Activated T-cell treated with anti-CD3 and anti-CD28 coated beads, Interleukin-2, amount 50 U/mL, for 72 hours (primary cell): Measurements from ENCODE around the gene ERMARD. TPM values are rescaled to one million over a fixed set of nuclear protein-coding genes. Genes with fewer than 3 reads are reported as not detected.
A peak's percentile ranks its signal among the peaks of the same experiment; 100 is the strongest.

Source experiments
- ATAC-seq, 2 donors: fragments of 150-1000 bp; cut with Tn5 transposase; replicated peaks in 1 of 2; 2 replicates each; pipeline ENCODE4 v1.10.0; 2021; ENCODE audit warnings: moderate library complexity in 2 of 2, mild to moderate bottlenecking in 1 of 2
- DNase-seq, 2 donors: peaks; one replicate each; pipeline ENCODE4 v3.0.0; 2021 to 2022; ENCODE audit warnings: mixed read lengths in 1 of 2
- H3K27ac Mint-ChIP-seq: one replicate; pipeline ENCODE4 v1.8.0; 2022; ENCODE audit warnings: mild to moderate bottlenecking, moderate library complexity, mixed read lengths
- H3K27me3 Mint-ChIP-seq: one replicate; pipeline ENCODE4 v1.8.0; 2022; ENCODE audit warnings: low read depth, mixed read lengths
- H3K36me3 Mint-ChIP-seq, 2 donors: one replicate each; pipeline ENCODE4 v1.8.0; 2022; ENCODE audit warnings: mixed read lengths in 2 of 2, mild to moderate bottlenecking in 1 of 2; ENCODE audit not compliant: insufficient read depth in 2 of 2
- H3K4me1 Mint-ChIP-seq: one replicate; pipeline ENCODE4 v1.8.0; 2022; ENCODE audit warnings: low read depth, mixed read lengths
- H3K4me3 Mint-ChIP-seq, 2 donors: one replicate each; pipeline ENCODE4 v1.8.0; 2022; ENCODE audit warnings: mild to moderate bottlenecking in 2 of 2, mixed read lengths in 2 of 2, moderate library complexity in 2 of 2
- H3K9me3 Mint-ChIP-seq, 2 donors: one replicate each; pipeline ENCODE4 v1.8.0; 2022; ENCODE audit warnings: mixed read lengths in 2 of 2
- total RNA-seq, 2 donors: library from RNA; stranded (reverse); gene quantifications; one replicate each; pipeline ENCODE4 v1.2.3, GENCODE V29; 2022

The ERMARD gene
- total RNA-seq: 10 to 100 TPM; 30.5 to 37.9 TPM

- H3K4me3 Mint-ChIP-seq: peak within 1 kb of the TSS; percentile 94 to 96
- peak within 1 kb of the TSS; percentile 97 for H3K27ac Mint-ChIP-seq
- no peaks in the 10 kb centered on the region for H3K27me3 Mint-ChIP-seq
- peak; percentile 98 for ATAC-seq
- peaks cover 34% of the 10 kb centered on the region for H3K4me1 Mint-ChIP-seq
- peaks cover 0 to 2% of the 10 kb centered on the region in 2 donors for H3K9me3 Mint-ChIP-seq
- peaks cover 4 to 16% of the 10 kb centered on the region in 2 donors for H3K36me3 Mint-ChIP-seq
- DNase-seq: peak; percentile 95 to 96
These were observed at the start of gene ERMARD, which contains the start of gene DYNLT2 for GRCh38 chr6:169751242-169752073. Gene ERMARD, plus strand, starts transcription at chr6:169751622. Its CDS starts 36 bp downstream, at chr6:169751658. Gene DYNLT2, minus strand, starts transcription at chr6:169751572. Its CDS starts 114 bp downstream, at chr6:169751458.

DNA sequence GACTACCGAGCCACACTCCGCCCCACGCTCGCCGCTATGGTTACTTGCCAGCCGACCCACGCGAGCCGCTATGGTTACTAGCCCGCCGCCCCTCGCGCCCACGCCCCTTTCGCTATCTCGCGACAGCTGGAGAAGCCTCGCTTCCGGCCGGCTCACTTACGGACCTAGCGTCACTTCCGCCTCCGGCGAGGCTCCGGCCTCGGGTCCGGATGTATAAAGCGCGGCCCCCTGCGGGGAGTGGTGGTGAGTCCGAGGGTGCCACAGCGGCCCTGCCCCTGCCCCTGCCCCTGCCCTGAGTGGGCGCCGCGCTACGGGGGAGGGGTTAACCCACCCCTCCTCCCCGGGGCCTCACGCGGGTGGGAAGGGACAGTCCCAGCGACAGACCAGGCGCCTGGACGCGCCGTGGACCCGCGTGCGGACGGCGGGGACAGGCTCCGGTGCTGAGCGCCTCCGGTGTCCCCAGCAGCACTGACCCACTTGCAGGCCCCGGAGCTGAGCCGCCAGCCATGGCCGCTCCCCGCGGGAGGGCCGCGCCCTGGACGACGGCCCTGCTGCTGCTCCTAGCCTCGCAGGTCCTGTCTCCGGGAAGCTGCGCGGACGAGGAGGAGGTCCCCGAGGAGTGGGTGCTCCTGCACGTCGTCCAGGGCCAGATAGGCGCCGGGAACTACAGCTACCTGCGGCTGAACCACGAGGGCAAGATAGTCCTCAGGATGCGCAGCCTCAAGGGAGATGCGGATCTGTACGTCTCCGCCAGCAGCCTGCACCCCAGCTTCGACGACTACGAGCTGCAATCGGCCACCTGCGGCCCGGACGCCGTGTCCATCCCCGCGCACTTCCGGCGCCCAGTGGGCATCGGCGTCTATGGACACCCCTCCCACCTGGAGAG, 49.2 kb upstream of the ERMARD start, which contains the start of the genes C6orf120 and WDR27:
TSS of gene C6orf120 (plus strand) at position 173 of the 886 bp plus-strand sequence. CDS start at position 507, 334 bp downstream.
TSS of gene WDR27 (minus strand) at position 76 of the 886 bp plus-strand sequence. CDS start 13,024 bp downstream, outside the sequence.
- Mint-ChIP-seq H3K27me3 (no peaks in the 10 kb centered on the region), H3K4me3 (peak within 1 kb of the TSS; percentile 89 to 97), H3K9me3 (no peaks in the 10 kb centered on the region), H3K4me1 (peaks cover 61% of the 10 kb centered on the region), H3K27ac (peak within 1 kb of the TSS; percentile 95), H3K36me3 (peaks cover 4 to 10% of the 10 kb centered on the region in 2 donors)
- ATAC-seq: peak; percentile 94 to 95
- peak; percentile 98 to 99 for DNase-seq

DNA sequence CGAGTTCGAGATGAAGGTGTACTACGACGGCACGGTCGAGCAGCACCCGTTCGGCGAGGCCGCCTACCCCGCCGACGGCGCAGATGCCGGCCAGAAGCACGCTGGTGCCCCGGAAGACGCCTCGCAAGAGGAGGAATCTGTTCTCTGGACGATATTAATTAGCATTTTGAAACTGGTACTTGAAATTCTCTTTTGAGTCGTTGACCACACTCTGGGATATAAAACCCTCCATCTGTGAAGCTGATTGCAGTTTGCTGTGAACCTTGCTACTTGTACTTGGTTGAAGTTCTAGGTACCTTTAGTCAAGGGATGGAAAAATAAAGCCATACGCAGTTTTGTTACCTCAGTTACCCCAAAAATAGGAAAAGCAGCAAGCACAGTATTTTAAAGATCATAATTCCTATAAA, 48.6 kb upstream of the ERMARD start:
- Mint-ChIP-seq H3K9me3 (no peaks in the 10 kb centered on the region), H3K27ac (peak overlapping the region; percentile 95), H3K4me3 (peak overlapping the region; percentile 89 to 97), H3K27me3 (no peaks in the 10 kb centered on the region), H3K36me3 (peaks cover 4 to 10% of the 10 kb centered on the region in 2 donors), H3K4me1 (peaks cover 61% of the 10 kb centered on the region)
- DNase-seq: no peak
- ATAC-seq: peak in 1 of 2 donors; percentile 4

GRCh38 chr6:169707772-169708171, 43.6 kb upstream of the ERMARD start:
- Mint-ChIP-seq H3K27me3 (no peaks in the 10 kb centered on the region), H3K4me1 (peaks cover 49% of the 10 kb centered on the region), H3K27ac (peak overlapping the region; percentile 58), H3K36me3 (peaks cover 3 to 15% of the 10 kb centered on the region in 2 donors), H3K9me3 (no peaks in the 10 kb centered on the region), H3K4me3 (no peak overlapping the region)
- DNase-seq (no peak), ATAC-seq (no peak)

DNA sequence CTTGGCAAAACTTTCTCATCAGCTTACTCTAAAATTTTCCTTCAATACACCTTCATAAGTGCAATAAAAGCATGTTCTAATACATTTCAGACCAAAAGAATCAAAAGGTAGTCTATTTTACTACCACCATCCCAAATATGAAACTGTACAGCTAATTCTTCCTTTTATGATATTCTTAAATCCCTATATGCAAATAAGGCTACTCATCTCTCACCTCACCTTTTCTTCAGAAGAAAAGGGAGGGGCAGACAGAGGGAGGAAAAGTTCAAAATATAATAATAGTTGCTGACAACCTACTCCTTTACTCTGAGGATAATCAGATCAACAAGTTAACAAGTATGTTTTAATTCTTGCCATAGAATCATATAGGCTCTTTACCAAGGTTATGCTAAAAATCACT, 42.1 kb upstream of the ERMARD start:
- H3K27me3 Mint-ChIP-seq: no peaks in the 10 kb centered on the region
- H3K4me3 Mint-ChIP-seq: no peak overlapping the region
- no peaks in the 10 kb centered on the region for H3K9me3 Mint-ChIP-seq
- peaks cover under 1 to 20% of the 10 kb centered on the region in 2 donors for H3K36me3 Mint-ChIP-seq
- H3K27ac Mint-ChIP-seq: peak overlapping the region; percentile 71
- ATAC-seq: no peak
- peaks cover 45% of the 10 kb centered on the region for H3K4me1 Mint-ChIP-seq
- no peak for DNase-seq

DNA sequence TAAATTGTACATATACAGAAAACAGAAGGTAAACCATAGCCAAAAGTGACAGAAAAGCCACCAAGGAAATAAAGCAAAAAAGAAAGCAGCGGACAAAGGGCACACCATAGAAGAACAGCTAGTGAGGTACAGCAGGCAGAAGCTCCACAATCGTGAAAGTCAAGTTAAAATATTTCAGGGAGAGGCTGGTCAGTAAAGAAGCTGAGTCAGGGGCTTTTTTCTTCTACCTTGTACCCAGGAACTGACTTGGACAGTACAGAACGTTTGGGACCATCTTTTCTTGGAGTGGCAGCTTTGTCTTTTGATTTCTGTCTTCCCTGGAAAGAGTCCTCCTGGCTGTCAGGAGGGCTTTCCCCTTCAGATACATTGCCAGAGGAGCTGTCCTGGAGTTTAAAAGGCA, 41.4 kb upstream of the ERMARD start:
- Mint-ChIP-seq H3K27me3 (no peaks in the 10 kb centered on the region), H3K27ac (peak overlapping the region; percentile 71), H3K9me3 (no peaks in the 10 kb centered on the region), H3K4me1 (peaks cover 39% of the 10 kb centered on the region), H3K4me3 (no peak overlapping the region), H3K36me3 (peaks cover 1 to 20% of the 10 kb centered on the region in 2 donors)
- DNase-seq (no peak), ATAC-seq (no peak)

DNA sequence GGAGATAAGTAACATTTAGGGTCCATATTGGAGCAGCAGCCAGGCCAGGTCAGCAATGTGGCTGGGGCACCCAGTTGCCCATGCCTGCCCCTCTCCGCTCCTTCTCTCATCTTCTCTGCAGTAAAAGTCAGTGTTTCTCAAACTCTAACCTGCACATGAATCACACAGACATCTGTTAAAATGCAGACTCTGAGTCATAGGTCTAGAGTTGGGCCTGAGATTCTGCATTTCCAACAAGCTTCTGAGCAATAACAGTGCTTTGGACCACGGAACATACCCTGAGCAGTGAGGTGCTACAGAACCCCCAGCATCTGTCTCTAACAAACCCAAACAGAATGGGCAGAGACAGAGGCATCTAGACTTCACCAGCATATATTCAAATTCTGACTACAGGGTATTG, 37.2 kb upstream of the ERMARD start:
- Mint-ChIP-seq H3K27ac (no peak overlapping the region), H3K4me3 (no peak overlapping the region), H3K4me1 (peaks cover 18% of the 10 kb centered on the region), H3K27me3 (no peaks in the 10 kb centered on the region), H3K9me3 (no peaks in the 10 kb centered on the region), H3K36me3 (peaks cover 5 to 35% of the 10 kb centered on the region in 2 donors)
- peak; percentile 83 to 87 for ATAC-seq
- no peak for DNase-seq

DNA sequence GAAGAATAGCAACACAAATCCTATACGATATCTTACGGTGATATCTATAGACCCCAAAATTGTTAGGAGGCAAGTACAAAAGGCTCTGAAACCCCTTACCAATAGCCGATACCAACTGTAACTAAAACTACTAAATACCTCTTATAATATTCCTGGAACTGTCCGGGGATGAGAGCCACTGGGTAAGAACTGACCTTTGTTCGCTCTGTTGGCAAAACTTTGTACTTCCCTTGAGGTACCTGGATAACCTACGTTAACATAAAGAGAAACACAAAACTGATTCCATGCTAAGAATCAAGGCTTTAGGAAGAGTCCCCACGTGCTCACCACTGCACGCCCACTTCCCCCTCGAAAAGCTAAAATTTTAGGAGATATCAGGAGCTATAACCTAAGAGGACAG, 36.8 kb upstream of the ERMARD start:
- no peak for ATAC-seq
- Mint-ChIP-seq H3K9me3 (no peaks in the 10 kb centered on the region), H3K4me3 (no peak overlapping the region), H3K4me1 (peaks cover 18% of the 10 kb centered on the region), H3K27ac (no peak overlapping the region), H3K36me3 (peaks cover 5 to 38% of the 10 kb centered on the region in 2 donors), H3K27me3 (no peaks in the 10 kb centered on the region)
- DNase-seq: no peak

DNA sequence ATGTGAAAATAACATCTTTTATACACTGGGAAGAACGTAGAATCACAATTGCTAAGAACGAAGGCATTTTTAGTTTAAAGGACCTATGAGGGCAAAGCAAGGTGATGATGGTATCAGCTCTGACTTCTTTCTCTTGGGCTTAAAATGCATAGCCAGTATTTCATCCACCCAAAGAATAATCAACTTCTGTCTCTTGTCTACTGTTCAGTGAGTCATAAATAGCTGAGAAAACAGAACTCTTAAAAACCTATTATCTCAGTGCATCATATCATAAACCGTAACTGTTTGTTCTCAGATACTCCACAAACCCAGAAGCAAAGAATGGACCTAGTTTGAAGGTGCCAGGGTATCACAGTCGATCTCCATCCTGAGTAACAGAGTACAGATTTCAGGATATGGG, 32.3 kb upstream of the ERMARD start:
- DNase-seq: no peak
- H3K36me3 Mint-ChIP-seq: peaks cover 8 to 34% of the 10 kb centered on the region in 2 donors
- no peak for ATAC-seq
- H3K27ac Mint-ChIP-seq: peak overlapping the region; percentile 79
- H3K4me3 Mint-ChIP-seq: peak overlapping the region in 1 of 2 donors; percentile 49
- peaks cover 36% of the 10 kb centered on the region for H3K4me1 Mint-ChIP-seq
- H3K27me3 Mint-ChIP-seq: no peaks in the 10 kb centered on the region
- no peaks in the 10 kb centered on the region for H3K9me3 Mint-ChIP-seq

- Mint-ChIP-seq H3K27ac (peak overlapping the region; percentile 52), H3K4me3 (peak overlapping the region in 1 of 2 donors; percentile 54), H3K9me3 (no peaks in the 10 kb centered on the region), H3K4me1 (peaks cover 36% of the 10 kb centered on the region), H3K27me3 (no peaks in the 10 kb centered on the region), H3K36me3 (peaks cover 6 to 28% of the 10 kb centered on the region in 2 donors)
- no peak for ATAC-seq
- DNase-seq: no peak
These were observed 31.1 kb upstream of the ERMARD start for GRCh38 chr6:169720207-169720855.

DNA sequence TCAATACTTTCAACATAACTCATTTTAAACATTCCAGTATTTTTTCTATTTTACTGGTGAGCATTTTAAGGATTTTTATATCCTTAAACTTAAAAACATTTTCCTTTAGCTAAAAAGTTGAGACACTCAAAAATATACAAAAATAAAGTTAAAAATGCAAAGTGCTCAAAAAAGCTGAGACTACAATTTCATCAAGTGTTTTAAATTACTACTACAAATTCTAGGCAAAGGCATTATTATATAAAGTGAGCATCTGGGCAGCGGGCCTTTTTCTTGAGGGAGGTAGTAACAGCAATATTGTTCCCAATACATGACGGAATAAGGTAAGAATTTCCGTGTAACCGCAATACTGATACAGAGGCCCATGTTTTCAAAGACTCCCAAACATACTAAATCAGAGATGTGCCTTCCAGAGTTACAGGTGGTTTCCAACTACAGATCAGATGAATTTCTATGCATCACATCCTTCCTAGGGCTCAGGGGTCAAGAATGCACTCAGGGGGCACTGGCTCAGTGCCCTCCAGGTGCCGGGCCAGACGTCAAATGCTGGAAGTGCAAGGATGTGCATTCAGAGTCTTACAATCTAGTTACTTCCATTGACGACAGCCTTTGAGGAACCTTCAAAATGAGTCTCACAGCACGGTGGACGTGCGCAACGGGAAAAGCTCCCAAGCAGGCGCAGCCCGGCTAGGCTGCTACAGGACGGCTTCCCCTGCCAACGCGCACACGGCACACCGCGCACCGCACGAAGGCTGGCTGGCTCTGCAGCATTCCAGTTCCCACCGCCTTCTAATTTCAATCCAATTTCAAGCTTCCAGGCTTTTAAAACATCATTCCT, 28.8 kb upstream of the ERMARD start:
- H3K36me3 Mint-ChIP-seq: peaks cover 4 to 17% of the 10 kb centered on the region in 2 donors
- no peaks in the 10 kb centered on the region for H3K27me3 Mint-ChIP-seq
- peak overlapping the region; percentile 92 for H3K27ac Mint-ChIP-seq
- H3K4me1 Mint-ChIP-seq: peaks cover 48% of the 10 kb centered on the region
- H3K9me3 Mint-ChIP-seq: no peaks in the 10 kb centered on the region
- peak; percentile 29 to 42 for ATAC-seq
- peak overlapping the region; percentile 90 to 91 for H3K4me3 Mint-ChIP-seq
- peak; percentile 37 to 49 for DNase-seq
